HepG2 (cell line): ENCODE measurements around the gene OR4Q3. TPM values are rescaled to one million over a fixed set of nuclear protein-coding genes. Genes with fewer than 3 reads are reported as not detected.
"Not testable (repeated sequence)": the region's sequence is repeated elsewhere in the genome, so short reads cannot be mapped to it uniquely, and the experiment has no call there.

ENCODE experiments used
- ATAC-seq: fragments of 200-7000 bp; cut with Tn5 transposase; 3 replicates; pipeline ENCODE4 v1.9.1; 2020; ENCODE audit warnings: mild to moderate bottlenecking, moderate library complexity
- BruUV-seq: library from RNA; stranded (reverse); fragments of 400-500 nt; replicated peaks from 2 replicates; lab custom pipeline; 2021; lab: Mats Ljungman, UMichigan
- CTCF ChIA-PET: fragments of 300-600 bp; formaldehyde crosslinking; extraction: SDS; loops from one replicate; lab custom pipeline; 2021; ENCODE audit warnings: low total read pairs, inconsistent platforms, low intra/inter-chr PET ratio; lab: Yijun Ruan, JAX
- POLR2A ChIA-PET: fragments of 350-600 bp; sonication (Branson Sonifier 250); formaldehyde crosslinking; loops from one replicate; lab custom pipeline; 2020; ENCODE audit warnings: antibody characterized with exemption, inconsistent platforms; lab: Yijun Ruan, JAX
- DNase-seq: peaks from one replicate; pipeline ENCODE4 v3.0.0-alpha.2; 2015; ENCODE audit warnings: low spot score
- FAIRE-seq: peaks from 3 replicates; lab custom pipeline; 2011; peaks lifted over from hg19 to GRCh38; lab: Jason Lieb, UNC
- H2AFZ ChIP-seq: one replicate; pipeline ENCODE4 v1.6.1; 2011; ENCODE audit warnings: low read length, inconsistent platforms
- H3K27ac ChIP-seq: fragments of 300-600 bp; 3 replicates; pipeline ENCODE4 v1.8.0; 2011; ENCODE audit warnings: mixed run types, mild to moderate bottlenecking, mixed read lengths, low read length, inconsistent platforms; ENCODE audit not compliant: insufficient read depth; ENCODE audit errors: extremely low read length
- H3K27me3 ChIP-seq, 2 experiments: fragments of 200-600 bp in 1 of 2; 2 replicates in 1 of 2; 3 replicates in 1 of 2; pipeline versions ENCODE4 v1.6.0 to v1.8.0; 2011; ENCODE audit warnings: low read length in 2 of 2, mild to moderate bottlenecking in 2 of 2, moderate library complexity in 2 of 2, inconsistent platforms in 1 of 2; ENCODE audit not compliant: insufficient read depth in 2 of 2, control insufficient read depth in 1 of 2
- H3K36me3 ChIP-seq, 2 experiments: fragments of 200-600 bp in 1 of 2; replicated peaks in 1 of 2; 2 replicates in 1 of 2; 3 replicates in 1 of 2; pipeline versions ENCODE4 v1.5.1 to v1.8.0; 2011; ENCODE audit warnings: low read length in 2 of 2, inconsistent platforms in 1 of 2; ENCODE audit not compliant: insufficient read depth in 2 of 2, control insufficient read depth in 1 of 2
- H3K4me1 ChIP-seq: 2 replicates; pipeline ENCODE4 v1.5.1; 2012; ENCODE audit warnings: low read length, inconsistent platforms; ENCODE audit not compliant: insufficient read depth
- H3K4me2 ChIP-seq: 2 replicates; pipeline ENCODE4 v1.6.0; 2011; ENCODE audit warnings: low read depth, low read length, inconsistent platforms
- H3K4me3 ChIP-seq, 3 experiments: fragments of 200-600 bp in 1 of 3; sonication (generic), shearing (Covaris generic) in 1 of 3; replicated peaks in 1 of 3; 2 replicates each; pipeline ENCODE4 v1.5.1; 2011 to 2016; ENCODE audit warnings: low read length in 3 of 3, inconsistent platforms in 2 of 3, low read depth in 2 of 3, mild to moderate bottlenecking in 2 of 3, control low read depth in 1 of 3, mixed read lengths in 1 of 3; ENCODE audit not compliant: insufficient read depth in 1 of 3
- H3K79me2 ChIP-seq: one replicate; pipeline ENCODE4 v1.6.1; 2011; ENCODE audit warnings: low read length, inconsistent platforms; ENCODE audit not compliant: insufficient read depth
- H3K9ac ChIP-seq: 2 replicates; pipeline ENCODE4 v1.6.0; 2011; ENCODE audit warnings: mild to moderate bottlenecking, low read depth, low read length, inconsistent platforms; ENCODE audit not compliant: insufficient read depth
- H3K9me3 ChIP-seq: 2 replicates; pipeline ENCODE4 v1.5.1; 2012; ENCODE audit warnings: mild to moderate bottlenecking, low read length
- H4K20me1 ChIP-seq: 2 replicates; pipeline ENCODE4 v1.6.0; 2011; ENCODE audit warnings: inconsistent platforms, mild to moderate bottlenecking, low read length, moderate library complexity; ENCODE audit not compliant: insufficient read depth
- ZNF83 ChIP-seq: sonication (generic); formaldehyde crosslinking; IDR thresholded peaks from 2 replicates; pipeline ENCODE4 v1.4.0; 2020; ENCODE audit warnings: missing genetic modification reagents, mild to moderate bottlenecking, borderline replicate concordance
- WGBS: methylation state at CpG from one replicate; pipeline ENCODE4 v1.1.6; 2017; ENCODE audit warnings: low lambda C conversion rate; 5-methylcytosine and 5-hydroxymethylcytosine counted together
- in situ Hi-C: cut with HindIII; loops from 2 replicates; pipeline ENCODE4 v1.10.0; 2017; ENCODE audit warnings: low pct_unique_long_range_greater_than_20kb; ENCODE audit not compliant: extremely low pct_ligation_motif_present
- intact Hi-C: fragments of 100-400 bp; cut with micrococcal nuclease; formaldehyde crosslinking; loops from one replicate; pipeline ENCODE4 v1.10.0; 2022; ENCODE audit not compliant: unreplicated experiment
- polyA plus RNA-seq, 8 experiments: library from polyadenylated mRNA; depleted of rRNA in 3 of 8; stranded (reverse) in 7 of 8; unstranded in 1 of 8; fragments of >200 nt; fragmentation: Illumina TruSeq in 4 of 8; extraction: Trizol in 4 of 8; gene quantifications; 2 replicates each; pipeline versions ENCODE4 v1.2.1 to v1.2.3, GENCODE V29; 2011 to 2016; ENCODE audit warnings: low read depth in 4 of 8, missing spikeins in 1 of 8, mixed read lengths in 1 of 8; ENCODE audit not compliant: insufficient read depth in 1 of 8
- total RNA-seq, 5 experiments: library from RNA; depleted of rRNA; stranded (reverse); fragments of >200 nt; fragmentation: Illumina TruSeq; extraction: Trizol; gene quantifications; 2 replicates each; pipeline ENCODE4 v1.2.3, GENCODE V29; 2016; ENCODE audit warnings: low read depth in 1 of 5

The OR4Q3 gene
- total and polyA plus RNA-seq, 2 of the 13 experiments (the other 11 are each of a cell fraction or from before 2014, with no cell fraction given), result not detected

- no peak for TF ChIP-seq ZNF83 (CRISPR knock-in tag)
- TF ChIP-seq, all 625 proteins: peak for 0
These were observed 28.6 kb downstream of the OR4Q3 start (continued) for GRCh38 chr14:19771895-19772430.

- H3K27me3 ChIP-seq, BruUV-seq, ATAC-seq, H2AFZ ChIP-seq, H3K79me2 ChIP-seq, FAIRE-seq, POLR2A ChIA-PET, DNase-seq, H3K36me3 ChIP-seq, H3K4me3 ChIP-seq, H3K4me1 ChIP-seq, CTCF ChIA-PET, H3K4me2 ChIP-seq, H3K27ac ChIP-seq, H3K9me3 ChIP-seq, H3K9ac ChIP-seq, intact Hi-C loops, H4K20me1 ChIP-seq, in situ Hi-C loops: not testable (repeated sequence)
- WGBS, result 8% methylated on average over 2 of the region's 2 CpGs
These were observed 29.1 kb downstream of the OR4Q3 start for GRCh38 chr14:19772454-19772853.

GRCh38 chr14:19773204-19773603 lies 29.8 kb downstream of the OR4Q3 start, which contains the start of gene OR4M1:
Gene OR4M1 (plus strand): TSS chr14:19773504. CDS start chr14:19780323, 6,819 bp downstream.
- in situ Hi-C loops, FAIRE-seq, H3K79me2 ChIP-seq, H3K27ac ChIP-seq, H4K20me1 ChIP-seq, H3K4me2 ChIP-seq, intact Hi-C loops, DNase-seq, H3K9me3 ChIP-seq, H3K4me1 ChIP-seq, H3K4me3 ChIP-seq, H3K9ac ChIP-seq, H2AFZ ChIP-seq, H3K36me3 ChIP-seq, POLR2A ChIA-PET, ATAC-seq, BruUV-seq, H3K27me3 ChIP-seq, CTCF ChIA-PET: not testable (repeated sequence)
- 0% methylated on average over 1 of the region's 1 CpG for WGBS
